Tibial artery (tissue), 4 donors: ENCODE results near the gene IDH3A.

Experiments used
- DNase-seq, 2 donors: peaks; one replicate each; pipeline ENCODE4 v3.0.0-alpha.2; 2019
- H3K27ac ChIP-seq, 2 donors: fragments of 200-600 bp; sonication (generic) in 1 of 2; 1 replicate in 1 of 2; 2 replicates in 1 of 2; pipeline ENCODE4 v1.5.1; 2018 to 2019; ENCODE audit warnings: mild to moderate bottlenecking in 1 of 2
- H3K27me3 ChIP-seq, 2 donors: fragments of 200-600 bp; sonication (generic) in 1 of 2; one replicate each; pipeline versions ENCODE4 v1.5.1 to v1.6.0; 2016 to 2019
- H3K36me3 ChIP-seq, 3 donors: fragments of 200-600 bp; sonication (generic) in 2 of 3; one replicate each; pipeline ENCODE4 v1.5.1; 2016 to 2019; ENCODE audit warnings: mild to moderate bottlenecking in 2 of 3
- H3K4me1 ChIP-seq, 4 donors: fragments of 200-600 bp; sonication (generic) in 2 of 4; 1 replicate in 3 of 4; 2 replicates in 1 of 4; pipeline ENCODE4 v1.5.1; 2016 to 2019
- H3K4me3 ChIP-seq, 2 donors: fragments of 200-600 bp; sonication (generic) in 1 of 2; 1 replicate in 1 of 2; 2 replicates in 1 of 2; pipeline ENCODE4 v1.5.1; 2018 to 2019; ENCODE audit warnings: mild to moderate bottlenecking in 2 of 2
- H3K9me3 ChIP-seq, 3 donors: fragments of 200-600 bp; sonication (generic) in 1 of 3; one replicate each; pipeline ENCODE4 v1.5.1; 2016 to 2019
- intact Hi-C: fragments of 100-400 bp; cut with DNase I; formaldehyde crosslinking; loops from one replicate; pipeline ENCODE4 v1.15.0; 2023; ENCODE audit warnings: low total_unique reads
- TF ChIP-seq, protein P1 (sequence below), 2 experiments: fragments of 200-600 bp in 1 of 2; fragments of 450-650 bp in 1 of 2; IDR thresholded peaks; one replicate each; pipeline ENCODE4 v1.5.1; 2017 to 2019; ENCODE audit warnings: antibody characterized with exemption in 2 of 2, mild to moderate bottlenecking in 1 of 2, moderate library complexity in 1 of 2

The IDH3A gene

DNA sequence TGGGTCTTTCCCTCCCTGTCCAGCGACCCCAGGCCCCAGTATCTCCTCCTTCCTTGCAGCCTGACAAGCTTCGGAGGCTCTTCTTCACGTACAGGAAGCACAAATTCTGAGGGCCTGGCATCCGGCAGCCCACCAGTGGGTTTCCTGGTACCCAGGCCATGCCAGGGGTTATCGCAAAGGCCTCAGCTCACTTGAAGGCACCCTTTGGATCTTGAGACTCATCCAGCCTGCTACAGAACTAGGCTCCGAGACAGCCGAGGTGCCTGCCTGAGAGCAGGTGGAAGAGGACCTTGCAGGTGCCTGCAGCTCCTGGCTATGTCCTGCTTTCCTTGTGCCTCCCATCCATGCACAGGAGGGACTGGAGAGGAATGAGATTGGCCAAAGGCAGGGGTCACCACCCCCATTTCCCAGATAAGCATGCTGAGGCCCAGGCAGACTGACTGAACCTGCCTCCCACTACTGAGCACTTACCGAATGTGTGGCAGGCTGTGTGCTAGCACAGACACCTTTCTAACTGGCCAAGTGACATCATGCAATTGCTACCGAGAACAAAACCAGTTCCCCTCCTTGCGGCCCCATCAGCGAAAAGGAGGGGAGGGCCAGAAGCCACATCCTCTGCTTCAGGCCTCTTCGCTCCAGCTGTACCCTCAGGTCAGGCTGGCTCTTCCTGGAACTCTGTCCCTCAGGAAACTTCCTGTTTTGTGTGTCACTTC lies 45.6 kb upstream of the IDH3A start:
- no peaks in the 10 kb centered on the region for H3K4me1 ChIP-seq
- H3K27ac ChIP-seq = no peak overlapping the region
- H3K36me3 ChIP-seq = no peaks in the 10 kb centered on the region
- no peaks in the 10 kb centered on the region for H3K9me3 ChIP-seq
- no peaks in the 10 kb centered on the region for H3K27me3 ChIP-seq
- TF ChIP-seq, protein P1, sequence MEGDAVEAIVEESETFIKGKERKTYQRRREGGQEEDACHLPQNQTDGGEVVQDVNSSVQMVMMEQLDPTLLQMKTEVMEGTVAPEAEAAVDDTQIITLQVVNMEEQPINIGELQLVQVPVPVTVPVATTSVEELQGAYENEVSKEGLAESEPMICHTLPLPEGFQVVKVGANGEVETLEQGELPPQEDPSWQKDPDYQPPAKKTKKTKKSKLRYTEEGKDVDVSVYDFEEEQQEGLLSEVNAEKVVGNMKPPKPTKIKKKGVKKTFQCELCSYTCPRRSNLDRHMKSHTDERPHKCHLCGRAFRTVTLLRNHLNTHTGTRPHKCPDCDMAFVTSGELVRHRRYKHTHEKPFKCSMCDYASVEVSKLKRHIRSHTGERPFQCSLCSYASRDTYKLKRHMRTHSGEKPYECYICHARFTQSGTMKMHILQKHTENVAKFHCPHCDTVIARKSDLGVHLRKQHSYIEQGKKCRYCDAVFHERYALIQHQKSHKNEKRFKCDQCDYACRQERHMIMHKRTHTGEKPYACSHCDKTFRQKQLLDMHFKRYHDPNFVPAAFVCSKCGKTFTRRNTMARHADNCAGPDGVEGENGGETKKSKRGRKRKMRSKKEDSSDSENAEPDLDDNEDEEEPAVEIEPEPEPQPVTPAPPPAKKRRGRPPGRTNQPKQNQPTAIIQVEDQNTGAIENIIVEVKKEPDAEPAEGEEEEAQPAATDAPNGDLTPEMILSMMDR (IDR thresholded peaks at IDR 0.05) = no peak
- no peak overlapping the region for H3K4me3 ChIP-seq
- intact Hi-C loops = no loop called here
- DNase-seq = no peak

GRCh38 chr15:78104119-78104479 lies 45.1 kb upstream of the IDH3A start:
- Histone ChIP-seq H3K9me3 (no peaks in the 10 kb centered on the region), H3K4me1 (no peaks in the 10 kb centered on the region), H3K27ac (no peak overlapping the region), H3K36me3 (no peaks in the 10 kb centered on the region), H3K27me3 (no peaks in the 10 kb centered on the region), H3K4me3 (no peak overlapping the region)
- intact Hi-C loops = no loop called here
- TF ChIP-seq, protein P1 (IDR thresholded peaks at IDR 0.05) = no peak
- no peak for DNase-seq

- no peak overlapping the region for H3K27ac ChIP-seq
Observed at GRCh38 chr15:78104566-78105475, 44.3 kb upstream of the IDH3A start.

DNA sequence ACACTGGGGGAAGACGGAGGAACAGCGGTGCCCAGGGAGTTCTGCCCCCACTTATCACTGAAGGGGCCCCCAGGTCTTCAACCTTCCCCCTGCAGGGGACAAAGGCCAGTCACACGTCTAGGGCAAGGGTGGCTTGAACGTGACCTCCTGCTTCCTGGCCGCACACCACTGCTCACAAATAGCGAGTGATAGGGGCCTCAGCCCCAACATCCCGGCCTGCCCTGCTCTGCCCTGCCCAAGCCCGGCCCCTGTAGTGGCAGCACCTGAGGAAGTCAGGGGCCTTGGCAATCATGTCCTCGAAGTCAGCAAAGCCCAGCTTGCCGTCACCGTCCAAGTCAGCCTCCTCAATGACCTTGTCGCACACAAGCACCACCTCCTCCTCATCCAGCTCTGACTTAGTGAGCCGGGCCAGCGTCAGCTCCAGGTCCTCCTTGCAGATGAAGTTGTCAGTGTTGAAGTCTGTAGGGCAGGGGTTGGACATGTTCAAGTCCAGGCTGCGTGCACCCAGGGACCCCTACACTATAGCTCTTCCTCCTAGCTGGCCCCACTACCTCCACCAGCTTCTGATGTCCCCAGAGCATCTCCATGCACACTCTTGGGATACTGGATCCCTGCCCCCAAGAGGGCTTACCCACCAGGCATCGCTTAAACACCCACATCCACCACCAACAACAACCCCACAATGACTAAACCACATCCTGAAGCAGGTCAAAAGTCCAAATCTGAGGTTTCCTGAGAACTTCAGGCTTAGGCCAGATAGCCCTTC lies 43.5 kb upstream of the IDH3A start:
- intact Hi-C loops = no loop called here
- TF ChIP-seq, protein P1 (IDR thresholded peaks at IDR 0.05) = no peak

More at GRCh38 chr15:78104566-78105475, 44.3 kb upstream of the IDH3A start:
- Histone ChIP-seq H3K27me3 (no peaks in the 10 kb centered on the region), H3K9me3 (no peaks in the 10 kb centered on the region), H3K36me3 (no peaks in the 10 kb centered on the region), H3K4me1 (no peaks in the 10 kb centered on the region), H3K4me3 (no peak overlapping the region)
- no peak for DNase-seq
- intact Hi-C loops = no loop called here
- TF ChIP-seq, protein P1 (IDR thresholded peaks at IDR 0.05) = no peak

GRCh38 chr15:78107471-78107870 lies 41.7 kb upstream of the IDH3A start:
- Histone ChIP-seq H3K27me3 (no peaks in the 10 kb centered on the region), H3K4me1 (no peaks in the 10 kb centered on the region), H3K9me3 (no peaks in the 10 kb centered on the region), H3K4me3 (no peak overlapping the region), H3K27ac (no peak overlapping the region), H3K36me3 (no peaks in the 10 kb centered on the region)
- intact Hi-C loops = no loop called here
- TF ChIP-seq, protein P1 (IDR thresholded peaks at IDR 0.05) = no peak
- no peak for DNase-seq

More for the DNA sequence above, 43.5 kb upstream of the IDH3A start:
- Histone ChIP-seq H3K4me3 (no peak overlapping the region), H3K27ac (no peak overlapping the region), H3K9me3 (no peaks in the 10 kb centered on the region), H3K4me1 (no peaks in the 10 kb centered on the region), H3K36me3 (no peaks in the 10 kb centered on the region), H3K27me3 (no peaks in the 10 kb centered on the region)
- DNase-seq = no peak
